HCT116 (cell line): Measurements from ENCODE around the gene CCN5. TPM values are rescaled to one million over a fixed set of nuclear protein-coding genes. Genes with fewer than 3 reads are reported as not detected.
A peak's percentile ranks its signal among the peaks of the same experiment; 100 is the strongest.

ENCODE experiments used
- ATAC-seq: fragments of 200-7000 bp; cut with Tn5 transposase; 2 replicates; pipeline ENCODE4 v1.9.1; 2020; ENCODE audit warnings: mild to moderate bottlenecking, moderate library complexity
- BruUV-seq: library from RNA; stranded (reverse); fragments of 400-500 nt; replicated peaks from 2 replicates; lab custom pipeline; 2021; lab: Mats Ljungman, UMichigan
- CTCF ChIA-PET: fragments of 300-600 bp; sonication (Branson Sonifier 250); formaldehyde crosslinking; loops from one replicate; lab custom pipeline; 2021; ENCODE audit warnings: antibody characterized with exemption; lab: Charles Lee
- POLR2A ChIA-PET: fragments of 300-600, 350-600 bp; sonication (Branson Sonifier 250); formaldehyde crosslinking; loops from one replicate; lab custom pipeline; 2021; ENCODE audit warnings: antibody characterized with exemption; lab: Charles Lee
- RAD21 ChIA-PET, 2 experiments: fragments of 300-600 bp; sonication (Branson Sonifier 250); formaldehyde crosslinking; loops; one replicate each; lab custom pipeline; 2023; ENCODE audit warnings: low total read pairs in 2 of 2; ENCODE audit not compliant: uncharacterized antibody in 2 of 2, unreplicated experiment in 2 of 2, low non-redundant PET in 1 of 2; lab: Charles Lee
- DNase-seq: peaks from one replicate; pipeline ENCODE4 v3.0.0-alpha.2; 2010; ENCODE audit warnings: low read depth, low spot score
- H2AFZ ChIP-seq: fragments of 200-600 bp; shearing (Covaris generic), sonication (generic); 2 replicates; pipeline ENCODE4 v1.6.1; 2017; ENCODE audit warnings: low read depth, mixed run types, mixed read lengths, antibody characterized with exemption, low read length; ENCODE audit not compliant: poor library complexity, severe bottlenecking
- H3K27ac ChIP-seq: 2 replicates; pipeline ENCODE4 v1.5.1; 2012; ENCODE audit warnings: low read depth, low read length
- H3K27me3 ChIP-seq: fragments of 200-600 bp; sonication (generic); 2 replicates; pipeline ENCODE4 v1.6.1; 2016; ENCODE audit warnings: mixed run types, low read length, mixed read lengths; ENCODE audit not compliant: insufficient read depth
- H3K36me3 ChIP-seq, 2 experiments: fragments of 200-500 bp in 1 of 2; fragments of 200-600 bp in 1 of 2; sonication (Bioruptor generic) in 1 of 2; sonication (generic) in 1 of 2; 2 replicates each; pipeline versions ENCODE4 v1.5.1 to v1.6.1; 2014 to 2016; ENCODE audit warnings: low read length in 2 of 2, inconsistent platforms in 1 of 2, mixed read lengths in 1 of 2, mixed run types in 1 of 2; ENCODE audit not compliant: insufficient read depth in 2 of 2, control insufficient read depth in 1 of 2
- H3K4me1 ChIP-seq, 2 experiments: fragments of 200-600 bp in 1 of 2; sonication (generic) in 1 of 2; 2 replicates each; pipeline versions ENCODE4 v1.5.1 to v1.6.1; 2012 to 2017; ENCODE audit warnings: low read length in 2 of 2, inconsistent platforms in 1 of 2, mild to moderate bottlenecking in 1 of 2, mixed read lengths in 1 of 2, mixed run types in 1 of 2, moderate library complexity in 1 of 2; ENCODE audit not compliant: insufficient read depth in 2 of 2, control insufficient read depth in 1 of 2
- H3K4me2 ChIP-seq: fragments of 200-600 bp; sonication (generic); 2 replicates; pipeline ENCODE4 v1.6.1; 2017; ENCODE audit warnings: mixed run types, low read length, mixed read lengths
- H3K4me3 ChIP-seq, 2 experiments: fragments of 200-600 bp in 1 of 2; sonication (generic) in 1 of 2; replicated peaks in 1 of 2; 2 replicates each; pipeline ENCODE4 v1.5.1; 2011 to 2016; ENCODE audit warnings: low read length in 2 of 2, control low read depth in 1 of 2, low read depth in 1 of 2, mild to moderate bottlenecking in 1 of 2, mixed read lengths in 1 of 2, mixed run types in 1 of 2
- H3K79me2 ChIP-seq: fragments of 200-600 bp; sonication (generic); 2 replicates; pipeline ENCODE4 v1.6.1; 2017; ENCODE audit warnings: mild to moderate bottlenecking, mixed run types, low read length, moderate library complexity, mixed read lengths; ENCODE audit not compliant: insufficient read depth
- H3K9ac ChIP-seq: fragments of 200-600 bp; sonication (generic); 2 replicates; pipeline ENCODE4 v1.6.1; 2016; ENCODE audit warnings: low read length, mixed read lengths
- H3K9me2 ChIP-seq: fragments of 200-600 bp; sonication (generic), shearing (Covaris generic); 2 replicates; pipeline ENCODE4 v1.6.1; 2017; ENCODE audit warnings: mixed run types, mild to moderate bottlenecking, moderate library complexity; ENCODE audit not compliant: insufficient read depth
- H3K9me3 ChIP-seq, 2 experiments: fragments of 200-500 bp in 1 of 2; fragments of 200-600 bp in 1 of 2; sonication (Bioruptor generic) in 1 of 2; sonication (generic) in 1 of 2; 2 replicates each; pipeline ENCODE4 v1.6.1; 2014 to 2017; ENCODE audit warnings: low read length in 2 of 2, mixed read lengths in 2 of 2, inconsistent platforms in 1 of 2, low read depth in 1 of 2, mild to moderate bottlenecking in 1 of 2, mixed run types in 1 of 2, moderate library complexity in 1 of 2; ENCODE audit not compliant: control insufficient read depth in 1 of 2, insufficient read depth in 1 of 2
- H4K20me1 ChIP-seq: fragments of 200-600 bp; sonication (generic), shearing (Covaris generic); 2 replicates; pipeline ENCODE4 v1.6.1; 2017; ENCODE audit warnings: mixed run types, mild to moderate bottlenecking, moderate library complexity; ENCODE audit not compliant: insufficient read depth
- CEBPB ChIP-seq: IDR thresholded peaks from 2 replicates; pipeline ENCODE4 v1.6.1; 2012; ENCODE audit warnings: low read depth
- ELF1 ChIP-seq: IDR thresholded peaks from 2 replicates; pipeline ENCODE4 v1.6.1; 2012; ENCODE audit warnings: low read depth, borderline replicate concordance
- POLR2AphosphoS5 ChIP-seq: IDR thresholded peaks from 2 replicates; pipeline ENCODE4 v1.6.1; 2011; ENCODE audit warnings: mild to moderate bottlenecking, low read depth, low read length, moderate library complexity
- SP1 ChIP-seq: IDR thresholded peaks from 2 replicates; pipeline ENCODE4 v1.6.1; 2012; ENCODE audit warnings: low read depth
- TCF7L2 ChIP-seq: IDR thresholded peaks from 2 replicates; pipeline ENCODE4 v1.7.0; 2011; ENCODE audit warnings: borderline replicate concordance, inconsistent platforms; ENCODE audit not compliant: insufficient read depth, insufficient read length; ENCODE audit errors: extremely low read depth
- ZNF274 ChIP-seq: fragments of 200-500 bp; sonication (Bioruptor generic); IDR thresholded peaks from 2 replicates; pipeline ENCODE4 v1.6.1; 2014; ENCODE audit warnings: mild to moderate bottlenecking, low read depth, low read length, inconsistent platforms
- intact Hi-C: fragments of 100-400 bp; cut with micrococcal nuclease; formaldehyde crosslinking; loops from 2 replicates; pipeline ENCODE4 v1.10.0; 2022
- total RNA-seq: library from RNA; stranded (reverse); gene quantifications from one replicate; pipeline ENCODE4 v1.2.1, GENCODE V29; 2021; ENCODE audit not compliant: unreplicated experiment
- TF ChIP-seq, protein P1 (sequence below): IDR thresholded peaks from 2 replicates; pipeline ENCODE4 v1.6.1; 2012
- TF ChIP-seq, protein P2 (sequence below): IDR thresholded peaks from 2 replicates; pipeline ENCODE4 v1.6.1; 2012; ENCODE audit warnings: low read depth
- TF ChIP-seq, protein P3 (sequence below), 3 experiments: fragments of 200-600 bp in 1 of 3; sonication (generic) in 1 of 3; IDR thresholded peaks in 2 of 3; conservative IDR thresholded peaks in 1 of 3; 2 replicates each; pipeline ENCODE4 v1.5.1; 2012 to 2017; ENCODE audit warnings: low read depth in 2 of 3, low read length in 2 of 3, antibody characterized with exemption in 1 of 3, borderline replicate concordance in 1 of 3, control low read depth in 1 of 3, mild to moderate bottlenecking in 1 of 3, mixed read lengths in 1 of 3, mixed run types in 1 of 3, moderate library complexity in 1 of 3; ENCODE audit not compliant: insufficient read depth in 1 of 3
- TF ChIP-seq, protein P4 (sequence below): IDR thresholded peaks from 2 replicates; pipeline ENCODE4 v1.6.1; 2011; ENCODE audit warnings: mild to moderate bottlenecking, low read length, moderate library complexity; ENCODE audit not compliant: insufficient replicate concordance; ENCODE audit errors: extremely low read depth

The CCN5 gene
- total RNA-seq, 1 experiment from 2014 or later, result 0.20 TPM

DNA sequence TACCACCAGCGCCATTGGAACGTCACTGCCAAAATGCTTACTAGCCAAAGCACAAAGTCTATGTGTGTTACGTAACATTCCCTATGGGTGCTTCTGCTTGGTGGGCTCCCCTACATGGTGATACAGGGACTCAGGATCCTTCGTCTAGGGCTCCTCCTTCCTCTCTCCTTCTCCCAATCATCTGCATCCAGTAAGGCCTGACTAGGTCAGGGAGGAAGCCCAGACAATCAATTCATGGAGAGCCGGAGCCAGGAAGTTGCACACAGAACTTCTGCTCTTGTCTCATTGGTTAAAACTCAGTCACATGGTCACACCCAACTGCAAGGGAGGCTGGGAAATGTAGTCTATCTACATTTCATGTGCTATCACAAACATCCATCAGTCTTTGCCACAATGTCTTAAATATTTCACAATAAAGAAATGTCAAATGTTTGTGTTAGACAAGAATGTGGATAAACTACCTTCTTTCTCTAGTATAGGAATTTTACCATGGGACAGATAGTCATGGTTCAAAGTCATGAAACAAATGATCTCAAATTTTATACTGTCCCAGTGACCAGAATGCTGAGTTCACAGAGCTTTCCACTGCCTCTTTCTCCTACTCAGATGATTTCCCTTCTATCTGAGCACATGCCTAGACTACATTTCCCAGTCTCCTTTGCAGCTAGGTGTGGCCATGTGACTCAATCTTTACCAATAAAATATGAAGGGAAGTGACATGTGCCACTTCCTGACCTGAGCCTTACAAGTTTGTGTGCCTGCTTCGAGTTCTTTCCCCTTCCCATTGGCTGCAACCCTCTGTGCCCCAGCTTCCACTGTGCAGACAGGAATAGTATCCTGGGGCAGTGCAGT lies 21.2 kb downstream of the CCN5 start:
- TF ChIP-seq ELF1 (no peak; the same call in 1 of the 2 replicates), SP1 (peak; percentile 57), ZNF274 (no peak), TCF7L2 (no peak), CEBPB (no peak; the same call in 1 of the 2 replicates), POLR2AphosphoS5 (peak; percentile 43)
- TF ChIP-seq, protein P1, sequence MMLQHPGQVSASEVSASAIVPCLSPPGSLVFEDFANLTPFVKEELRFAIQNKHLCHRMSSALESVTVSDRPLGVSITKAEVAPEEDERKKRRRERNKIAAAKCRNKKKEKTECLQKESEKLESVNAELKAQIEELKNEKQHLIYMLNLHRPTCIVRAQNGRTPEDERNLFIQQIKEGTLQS, result no peak
- TF ChIP-seq, protein P2, sequence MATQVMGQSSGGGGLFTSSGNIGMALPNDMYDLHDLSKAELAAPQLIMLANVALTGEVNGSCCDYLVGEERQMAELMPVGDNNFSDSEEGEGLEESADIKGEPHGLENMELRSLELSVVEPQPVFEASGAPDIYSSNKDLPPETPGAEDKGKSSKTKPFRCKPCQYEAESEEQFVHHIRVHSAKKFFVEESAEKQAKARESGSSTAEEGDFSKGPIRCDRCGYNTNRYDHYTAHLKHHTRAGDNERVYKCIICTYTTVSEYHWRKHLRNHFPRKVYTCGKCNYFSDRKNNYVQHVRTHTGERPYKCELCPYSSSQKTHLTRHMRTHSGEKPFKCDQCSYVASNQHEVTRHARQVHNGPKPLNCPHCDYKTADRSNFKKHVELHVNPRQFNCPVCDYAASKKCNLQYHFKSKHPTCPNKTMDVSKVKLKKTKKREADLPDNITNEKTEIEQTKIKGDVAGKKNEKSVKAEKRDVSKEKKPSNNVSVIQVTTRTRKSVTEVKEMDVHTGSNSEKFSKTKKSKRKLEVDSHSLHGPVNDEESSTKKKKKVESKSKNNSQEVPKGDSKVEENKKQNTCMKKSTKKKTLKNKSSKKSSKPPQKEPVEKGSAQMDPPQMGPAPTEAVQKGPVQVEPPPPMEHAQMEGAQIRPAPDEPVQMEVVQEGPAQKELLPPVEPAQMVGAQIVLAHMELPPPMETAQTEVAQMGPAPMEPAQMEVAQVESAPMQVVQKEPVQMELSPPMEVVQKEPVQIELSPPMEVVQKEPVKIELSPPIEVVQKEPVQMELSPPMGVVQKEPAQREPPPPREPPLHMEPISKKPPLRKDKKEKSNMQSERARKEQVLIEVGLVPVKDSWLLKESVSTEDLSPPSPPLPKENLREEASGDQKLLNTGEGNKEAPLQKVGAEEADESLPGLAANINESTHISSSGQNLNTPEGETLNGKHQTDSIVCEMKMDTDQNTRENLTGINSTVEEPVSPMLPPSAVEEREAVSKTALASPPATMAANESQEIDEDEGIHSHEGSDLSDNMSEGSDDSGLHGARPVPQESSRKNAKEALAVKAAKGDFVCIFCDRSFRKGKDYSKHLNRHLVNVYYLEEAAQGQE, result no peak
- TF ChIP-seq, protein P3, sequence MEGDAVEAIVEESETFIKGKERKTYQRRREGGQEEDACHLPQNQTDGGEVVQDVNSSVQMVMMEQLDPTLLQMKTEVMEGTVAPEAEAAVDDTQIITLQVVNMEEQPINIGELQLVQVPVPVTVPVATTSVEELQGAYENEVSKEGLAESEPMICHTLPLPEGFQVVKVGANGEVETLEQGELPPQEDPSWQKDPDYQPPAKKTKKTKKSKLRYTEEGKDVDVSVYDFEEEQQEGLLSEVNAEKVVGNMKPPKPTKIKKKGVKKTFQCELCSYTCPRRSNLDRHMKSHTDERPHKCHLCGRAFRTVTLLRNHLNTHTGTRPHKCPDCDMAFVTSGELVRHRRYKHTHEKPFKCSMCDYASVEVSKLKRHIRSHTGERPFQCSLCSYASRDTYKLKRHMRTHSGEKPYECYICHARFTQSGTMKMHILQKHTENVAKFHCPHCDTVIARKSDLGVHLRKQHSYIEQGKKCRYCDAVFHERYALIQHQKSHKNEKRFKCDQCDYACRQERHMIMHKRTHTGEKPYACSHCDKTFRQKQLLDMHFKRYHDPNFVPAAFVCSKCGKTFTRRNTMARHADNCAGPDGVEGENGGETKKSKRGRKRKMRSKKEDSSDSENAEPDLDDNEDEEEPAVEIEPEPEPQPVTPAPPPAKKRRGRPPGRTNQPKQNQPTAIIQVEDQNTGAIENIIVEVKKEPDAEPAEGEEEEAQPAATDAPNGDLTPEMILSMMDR (IDR thresholded peaks at IDR 0.05 in 2 of 3, conservative IDR thresholded peaks at IDR 0.05 in 1 of 3; ENCODE audit: borderline replicate concordance in 1 of 3, insufficient read depth in 1 of 3, low read depth in 2 of 3, low read length in 2 of 3), result no peak
- TF ChIP-seq, protein P4, sequence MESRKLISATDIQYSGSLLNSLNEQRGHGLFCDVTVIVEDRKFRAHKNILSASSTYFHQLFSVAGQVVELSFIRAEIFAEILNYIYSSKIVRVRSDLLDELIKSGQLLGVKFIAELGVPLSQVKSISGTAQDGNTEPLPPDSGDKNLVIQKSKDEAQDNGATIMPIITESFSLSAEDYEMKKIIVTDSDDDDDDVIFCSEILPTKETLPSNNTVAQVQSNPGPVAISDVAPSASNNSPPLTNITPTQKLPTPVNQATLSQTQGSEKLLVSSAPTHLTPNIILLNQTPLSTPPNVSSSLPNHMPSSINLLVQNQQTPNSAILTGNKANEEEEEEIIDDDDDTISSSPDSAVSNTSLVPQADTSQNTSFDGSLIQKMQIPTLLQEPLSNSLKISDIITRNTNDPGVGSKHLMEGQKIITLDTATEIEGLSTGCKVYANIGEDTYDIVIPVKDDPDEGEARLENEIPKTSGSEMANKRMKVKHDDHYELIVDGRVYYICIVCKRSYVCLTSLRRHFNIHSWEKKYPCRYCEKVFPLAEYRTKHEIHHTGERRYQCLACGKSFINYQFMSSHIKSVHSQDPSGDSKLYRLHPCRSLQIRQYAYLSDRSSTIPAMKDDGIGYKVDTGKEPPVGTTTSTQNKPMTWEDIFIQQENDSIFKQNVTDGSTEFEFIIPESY, result no peak
- TF ChIP-seq, all 23 proteins: peak for 2
- H3K9me3 ChIP-seq, result no peaks in the 10 kb centered on the region
- intact Hi-C loops, result no loop called here
- no TSS peak for BruUV-seq
- H3K4me1 ChIP-seq, result peaks cover 3 to 33% of the 10 kb centered on the region in 2 experiments; a peak in 3 of 4 replicates
- ChIA-PET POLR2A (no interaction called here), RAD21 (no interaction called here), CTCF (interaction anchor here (0.8 to 1.3 kb wide), 2 partner anchors 11 to 51 kb away, joined by 3 read pairs; no protein-coding TSS in a partner anchor)
- H3K79me2 ChIP-seq, result no peaks in the 10 kb centered on the region
- ATAC-seq (peak; percentile 82), DNase-seq (peak; percentile 89)
- 0 out of 4 replicates have a peak overlapping the region, but pooled peaks of 1 of the 2 experiments have one; percentile 25 for H3K4me3 ChIP-seq
- H2AFZ ChIP-seq, result no peak overlapping the region
- no peaks in the 10 kb centered on the region for H4K20me1 ChIP-seq
- peak overlapping the region; percentile 52 for H3K4me2 ChIP-seq
- no peaks in the 10 kb centered on the region for H3K9me2 ChIP-seq
- 0 out of 2 replicates have a peak overlapping the region, but pooled peaks have one; percentile 6 for H3K27ac ChIP-seq
- no peaks in the 10 kb centered on the region for H3K36me3 ChIP-seq
- no peak overlapping the region for H3K9ac ChIP-seq
- H3K27me3 ChIP-seq, result no peaks in the 10 kb centered on the region
